ENCODE measurements around the gene MYOZ3.
A peak's percentile ranks its signal among the peaks of the same experiment; 100 is the strongest.

The MYOZ3 gene

GRCh38 chr5:150659360-150660107, 1.5 kb upstream of the MYOZ3 start:
- Histone ChIP-seq H3K4me1 (ENCODE audit: control insufficient read depth, insufficient read depth, low read depth, low read length) (peaks cover 12% of the 10 kb centered on the region), H3K23ac (ENCODE audit: low read length in 2 of 2) (no peak overlapping the region), H3K79me1 (replicated peaks; ENCODE audit: low read length, poor library complexity, severe bottlenecking) (no peaks in the 10 kb centered on the region), H4K91ac (ENCODE audit: low read length) (no peak overlapping the region), H3K9me3 (ENCODE audit: control insufficient read depth, low read length) (no peaks in the 10 kb centered on the region), H3K14ac (ENCODE audit: low read length in 2 of 2) (no peak overlapping the region), H3K9ac (ENCODE audit: low read length) (no peak overlapping the region), H2AK5ac (ENCODE audit: low read length, severe bottlenecking) (no peak overlapping the region), H3K4me3 (ENCODE audit: insufficient read depth in 1 of 2, low read depth in 1 of 2, low read length in 2 of 2) (no peak overlapping the region), H2BK5ac (ENCODE audit: low read depth, low read length, poor library complexity, severe bottlenecking) (no peak overlapping the region), H2AFZ (ENCODE audit: low read depth, low read length) (no peak overlapping the region), H3K18ac (ENCODE audit: low read depth in 1 of 2, low read length in 2 of 2) (peak overlapping the region in 1 of 2 experiments; percentile 6), H3K4ac (ENCODE audit: low read depth in 1 of 2, low read length in 2 of 2) (no peak overlapping the region), H3K27me3 (ENCODE audit: control insufficient read depth in 1 of 2, insufficient read depth in 1 of 2, low read length in 2 of 2) (peaks cover 16 to 19% of the 10 kb centered on the region in 2 experiments), H2BK12ac (ENCODE audit: low read length in 2 of 2) (no peak overlapping the region), H2BK120ac (ENCODE audit: low read depth, low read length) (no peak overlapping the region), H3K36me3 (ENCODE audit: control insufficient read depth in 1 of 2, insufficient read depth in 2 of 2, low read depth in 1 of 2, low read length in 2 of 2) (no peaks in the 10 kb centered on the region), H3K4me2 (ENCODE audit: low read length, poor library complexity, severe bottlenecking) (no peak overlapping the region), H4K8ac (ENCODE audit: low read length) (no peak overlapping the region), H2BK15ac (ENCODE audit: low read depth, poor library complexity, severe bottlenecking) (no peak overlapping the region), H3K27ac (ENCODE audit: low read length, poor library complexity, severe bottlenecking) (no peak overlapping the region)
- DNase-seq, result no peak
- 87% methylated on average over 8 of the region's 11 CpGs for WGBS

DNA sequence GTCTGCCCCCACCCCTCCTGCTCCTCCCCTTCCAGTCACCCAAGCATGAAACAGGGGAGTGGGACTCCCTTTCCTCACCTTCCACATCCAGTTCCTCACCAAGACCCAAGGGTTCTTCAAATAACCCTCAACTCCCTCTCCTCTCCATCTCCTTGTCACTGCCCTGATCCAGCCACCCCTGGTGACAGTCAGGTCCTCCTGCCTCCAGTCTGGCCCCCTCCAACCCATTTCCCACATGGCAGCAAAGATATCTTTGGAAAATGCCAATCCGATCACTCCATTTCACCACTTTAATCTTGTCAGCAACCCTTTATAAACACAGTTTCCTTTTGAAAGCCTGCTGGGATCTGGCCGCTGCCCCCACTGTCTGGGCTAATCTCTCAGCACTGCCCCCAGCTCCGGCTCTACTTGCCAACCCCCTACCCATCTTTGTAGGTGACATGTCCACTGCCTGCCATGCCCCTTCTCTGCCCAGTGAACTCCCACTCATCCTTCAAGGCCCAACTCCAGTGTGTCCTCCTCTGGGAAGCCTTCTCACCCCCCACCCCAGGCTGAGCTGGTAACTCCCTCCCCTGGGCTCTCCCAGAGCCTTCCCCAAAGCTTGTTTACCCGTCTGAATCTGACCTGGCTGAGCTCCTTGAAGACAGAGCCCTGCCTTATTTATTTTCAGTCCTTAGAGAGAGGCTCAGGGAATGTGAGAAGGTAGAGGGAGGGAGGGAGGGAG, 781 bp upstream of the MYOZ3 start:
- WGBS, result 58% methylated on average over 4 of the region's 4 CpGs
- Histone ChIP-seq H3K18ac (ENCODE audit: low read depth in 1 of 2, low read length in 2 of 2) (no peak overlapping the region), H3K36me3 (ENCODE audit: control insufficient read depth in 1 of 2, insufficient read depth in 2 of 2, low read depth in 1 of 2, low read length in 2 of 2) (no peaks in the 10 kb centered on the region), H2BK5ac (ENCODE audit: low read depth, low read length, poor library complexity, severe bottlenecking) (no peak overlapping the region), H3K4ac (ENCODE audit: low read depth in 1 of 2, low read length in 2 of 2) (no peak overlapping the region), H2BK15ac (ENCODE audit: low read depth, poor library complexity, severe bottlenecking) (no peak overlapping the region), H3K4me3 (ENCODE audit: insufficient read depth in 1 of 2, low read depth in 1 of 2, low read length in 2 of 2) (no peak overlapping the region), H4K91ac (ENCODE audit: low read length) (no peak overlapping the region), H3K14ac (ENCODE audit: low read length in 2 of 2) (no peak overlapping the region), H3K4me2 (ENCODE audit: low read length, poor library complexity, severe bottlenecking) (no peak overlapping the region), H3K27ac (ENCODE audit: low read length, poor library complexity, severe bottlenecking) (no peak overlapping the region), H3K9me3 (ENCODE audit: control insufficient read depth, low read length) (no peaks in the 10 kb centered on the region), H2BK12ac (ENCODE audit: low read length in 2 of 2) (no peak overlapping the region), H2AK5ac (ENCODE audit: low read length, severe bottlenecking) (no peak overlapping the region), H2BK120ac (ENCODE audit: low read depth, low read length) (no peak overlapping the region), H3K9ac (ENCODE audit: low read length) (no peak overlapping the region), H2AFZ (ENCODE audit: low read depth, low read length) (no peak overlapping the region), H3K23ac (ENCODE audit: low read length in 2 of 2) (no peak overlapping the region), H4K8ac (ENCODE audit: low read length) (no peak overlapping the region), H3K79me1 (replicated peaks; ENCODE audit: low read length, poor library complexity, severe bottlenecking) (no peaks in the 10 kb centered on the region), H3K4me1 (ENCODE audit: control insufficient read depth, insufficient read depth, low read depth, low read length) (peaks cover 16% of the 10 kb centered on the region), H3K27me3 (ENCODE audit: control insufficient read depth in 1 of 2, insufficient read depth in 1 of 2, low read length in 2 of 2) (peaks cover 16 to 24% of the 10 kb centered on the region in 2 experiments)
- no peak for DNase-seq

DNA sequence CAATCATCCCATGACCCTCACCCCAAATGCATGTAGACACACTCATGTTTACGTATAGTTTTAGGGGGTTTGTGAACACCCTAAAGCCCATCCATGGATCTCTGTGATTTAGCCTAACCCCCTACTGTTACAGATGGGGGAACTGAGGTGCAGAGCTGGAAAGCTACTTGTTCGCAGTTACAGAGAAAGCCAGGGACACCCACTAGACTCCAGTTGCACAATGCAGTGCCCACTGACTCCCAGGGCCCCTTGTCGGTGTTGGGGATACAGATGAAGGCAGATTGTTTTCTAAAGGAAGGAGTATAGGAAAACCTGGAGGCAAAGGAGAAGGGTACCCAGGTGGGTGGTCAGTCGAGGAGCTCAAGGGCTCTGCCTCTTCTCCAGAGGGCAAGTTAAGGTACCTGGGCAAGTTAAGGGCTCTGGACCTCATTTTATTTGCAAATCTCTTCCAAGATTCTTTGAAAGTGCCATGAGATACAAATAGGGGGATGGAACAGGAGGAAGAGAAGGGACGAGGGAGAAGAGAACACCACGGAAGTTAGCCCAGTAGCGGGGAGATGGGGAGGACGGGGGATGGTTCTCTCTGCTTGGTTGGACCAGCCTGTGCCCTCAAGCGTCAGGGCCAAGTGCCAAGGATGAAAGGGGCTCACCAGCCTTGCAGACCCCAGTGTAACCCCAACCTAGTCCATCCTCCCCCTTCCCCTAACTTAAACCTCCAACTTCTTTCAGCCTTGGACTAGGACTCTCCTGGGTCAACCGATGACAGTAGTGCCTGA, 958 bp downstream of the MYOZ3 start:
- H3K36me3 ChIP-seq (ENCODE audit: control insufficient read depth in 1 of 2, insufficient read depth in 2 of 2, low read depth in 1 of 2, low read length in 2 of 2), result no peaks in the 10 kb centered on the region
- no peak for DNase-seq
- H2BK12ac ChIP-seq (ENCODE audit: low read length in 2 of 2), result no peak overlapping the region
- H2BK5ac ChIP-seq (ENCODE audit: low read depth, low read length, poor library complexity, severe bottlenecking), result no peak overlapping the region
- H2AFZ ChIP-seq (ENCODE audit: low read depth, low read length), result no peak overlapping the region
- no peak overlapping the region for H3K9ac ChIP-seq (ENCODE audit: low read length)
- H3K4ac ChIP-seq (ENCODE audit: low read depth in 1 of 2, low read length in 2 of 2), result no peak overlapping the region
- no peak overlapping the region for H3K4me3 ChIP-seq (ENCODE audit: insufficient read depth in 1 of 2, low read depth in 1 of 2, low read length in 2 of 2)
- no peaks in the 10 kb centered on the region for H3K9me3 ChIP-seq (ENCODE audit: control insufficient read depth, low read length)
- no peak overlapping the region for H3K18ac ChIP-seq (ENCODE audit: low read depth in 1 of 2, low read length in 2 of 2)
- no peak overlapping the region for H3K27ac ChIP-seq (ENCODE audit: low read length, poor library complexity, severe bottlenecking)
- no peak overlapping the region for H2BK15ac ChIP-seq (ENCODE audit: low read depth, poor library complexity, severe bottlenecking)
- H2AK5ac ChIP-seq (ENCODE audit: low read length, severe bottlenecking), result no peak overlapping the region
- H4K8ac ChIP-seq (ENCODE audit: low read length), result no peak overlapping the region
- peaks cover 16 to 24% of the 10 kb centered on the region in 2 experiments for H3K27me3 ChIP-seq (ENCODE audit: control insufficient read depth in 1 of 2, insufficient read depth in 1 of 2, low read length in 2 of 2)
- no peak overlapping the region for H2BK120ac ChIP-seq (ENCODE audit: low read depth, low read length)
- no peak overlapping the region for H3K4me2 ChIP-seq (ENCODE audit: low read length, poor library complexity, severe bottlenecking)
- 85% methylated on average over 9 of the region's 10 CpGs for WGBS
- H3K4me1 ChIP-seq (ENCODE audit: control insufficient read depth, insufficient read depth, low read depth, low read length), result peaks cover 7% of the 10 kb centered on the region
- H3K23ac ChIP-seq (ENCODE audit: low read length in 2 of 2), result no peak overlapping the region
- no peak overlapping the region for H3K14ac ChIP-seq (ENCODE audit: low read length in 2 of 2)
- H3K79me1 ChIP-seq (replicated peaks; ENCODE audit: low read length, poor library complexity, severe bottlenecking), result no peaks in the 10 kb centered on the region
- no peak overlapping the region for H4K91ac ChIP-seq (ENCODE audit: low read length)
